H1 (cell line): ENCODE results near the gene ACOT12. TPM values are rescaled to one million over a fixed set of nuclear protein-coding genes. Genes with fewer than 3 reads are reported as not detected.

Experiments used
- CTCF ChIA-PET: fragments of 300-600 bp; sonication (Branson Sonifier 250); formaldehyde crosslinking; loops from one replicate; lab custom pipeline; 2021; ENCODE audit not compliant: partially characterized antibody; lab: Charles Lee
- POLR2A ChIA-PET: fragments of 300-600 bp; sonication (Branson Sonifier 250); formaldehyde crosslinking; loops from one replicate; lab custom pipeline; 2021; ENCODE audit warnings: inconsistent platforms; ENCODE audit not compliant: partially characterized antibody; lab: Charles Lee
- DNase-seq, 2 experiments: peaks; one replicate each; pipeline versions ENCODE4 v3.0.0 to v3.0.0-alpha.2; 2010 to 2022; ENCODE audit warnings: low spot score in 2 of 2, low read depth in 1 of 2, mixed read lengths in 1 of 2
- FAIRE-seq: peaks from 2 replicates; lab custom pipeline; 2011; peaks lifted over from hg19 to GRCh38; lab: Jason Lieb, UNC
- H2AFZ ChIP-seq: 2 replicates; pipeline ENCODE4 v1.8.1; 2012; ENCODE audit warnings: low read length, inconsistent platforms
- H2AK5ac ChIP-seq: 2 replicates; pipeline ENCODE4 v1.6.1; 2013; ENCODE audit warnings: low read depth, low read length
- H2BK120ac ChIP-seq: replicated peaks from 2 replicates; pipeline ENCODE3; 2013; ENCODE audit warnings: low read depth, low read length, inconsistent platforms
- H2BK12ac ChIP-seq: 2 replicates; pipeline ENCODE4 v1.6.1; 2013; ENCODE audit warnings: low read depth, low read length
- H2BK15ac ChIP-seq: 2 replicates; pipeline ENCODE4 v1.6.1; 2013; ENCODE audit warnings: low read length
- H2BK20ac ChIP-seq: 2 replicates; pipeline ENCODE4 v1.6.1; 2013; ENCODE audit warnings: low read length
- H2BK5ac ChIP-seq: 2 replicates; pipeline ENCODE4 v1.6.1; 2013; ENCODE audit warnings: low read depth, low read length
- H3K14ac ChIP-seq: 2 replicates; pipeline ENCODE4 v1.6.1; 2013; ENCODE audit warnings: inconsistent platforms; ENCODE audit not compliant: insufficient read length
- H3K18ac ChIP-seq: 2 replicates; pipeline ENCODE4 v1.6.1; 2013; ENCODE audit warnings: low read length; ENCODE audit errors: extremely low read depth
- H3K23ac ChIP-seq: 2 replicates; pipeline ENCODE4 v1.6.1; 2013; ENCODE audit warnings: inconsistent platforms; ENCODE audit not compliant: insufficient read length
- H3K23me2 ChIP-seq: 2 replicates; pipeline ENCODE4 v1.6.1; 2013; ENCODE audit warnings: low read depth, low read length
- H3K27ac ChIP-seq: 2 replicates; pipeline ENCODE4 v1.6.1; 2011; ENCODE audit warnings: low read depth, low read length, inconsistent platforms
- H3K27me3 ChIP-seq, 4 experiments: replicated peaks in 1 of 4; 1 replicate in 1 of 4; 2 replicates in 3 of 4; pipeline versions ENCODE4 v1.6.1 to v1.8.1; 2011 to 2013; ENCODE audit warnings: low read length in 3 of 4, mild to moderate bottlenecking in 3 of 4, inconsistent platforms in 2 of 4, mixed read lengths in 2 of 4, moderate library complexity in 1 of 4; ENCODE audit not compliant: control insufficient read depth in 3 of 4, insufficient read depth in 3 of 4; ENCODE audit errors: extremely low read depth in 1 of 4
- H3K36me3 ChIP-seq, 4 experiments: 2 replicates each; pipeline versions ENCODE4 v1.6.1 to v1.8.1; 2011 to 2013; ENCODE audit warnings: mild to moderate bottlenecking in 4 of 4, low read length in 3 of 4, moderate library complexity in 2 of 4, control low read depth in 1 of 4, inconsistent platforms in 1 of 4; ENCODE audit not compliant: insufficient read depth in 4 of 4, control insufficient read depth in 2 of 4
- H3K4ac ChIP-seq: replicated peaks from 2 replicates; pipeline ENCODE3; 2013; ENCODE audit warnings: low read length, low read depth, mixed read lengths, inconsistent platforms; ENCODE audit not compliant: insufficient read length
- H3K4me1 ChIP-seq, 4 experiments: replicated peaks in 1 of 4; 1 replicate in 1 of 4; 2 replicates in 3 of 4; pipeline versions ENCODE4 v1.6.1 to v1.8.1; 2011 to 2013; ENCODE audit warnings: low read length in 3 of 4, inconsistent platforms in 2 of 4, mixed read lengths in 1 of 4; ENCODE audit not compliant: insufficient read depth in 4 of 4, control insufficient read depth in 3 of 4
- H3K4me2 ChIP-seq, 2 experiments: 2 replicates each; pipeline versions ENCODE4 v1.6.1 to v1.8.1; 2011 to 2013; ENCODE audit warnings: low read depth in 2 of 2, low read length in 2 of 2, control low read depth in 1 of 2, inconsistent platforms in 1 of 2, mild to moderate bottlenecking in 1 of 2; ENCODE audit not compliant: insufficient read depth in 1 of 2
- H3K4me3 ChIP-seq, 4 experiments: fragments of 200-600, 300-600 bp in 1 of 4; sonication (generic), shearing (Covaris generic), sonication (Bioruptor Twin) in 1 of 4; 2 replicates each; pipeline versions ENCODE4 v1.5.1 to v1.8.1; 2011 to 2016; ENCODE audit warnings: low read length in 4 of 4, low read depth in 3 of 4, control low read depth in 2 of 4, inconsistent platforms in 2 of 4, mild to moderate bottlenecking in 2 of 4, mixed read lengths in 1 of 4, moderate library complexity in 1 of 4; ENCODE audit not compliant: insufficient read depth in 2 of 4; ENCODE audit errors: extremely low read depth in 1 of 4
- H3K56ac ChIP-seq: replicated peaks from 2 replicates; pipeline ENCODE3; 2013; ENCODE audit warnings: low read depth, mild to moderate bottlenecking, mixed read lengths, low read length, inconsistent platforms; ENCODE audit not compliant: insufficient read length
- H3K79me1 ChIP-seq: 2 replicates; pipeline ENCODE4 v1.6.1; 2013; ENCODE audit warnings: low read depth, low read length, control low read depth
- H3K79me2 ChIP-seq, 2 experiments: 2 replicates each; pipeline versions ENCODE4 v1.6.1 to v1.8.1; 2012 to 2013; ENCODE audit warnings: low read length in 2 of 2, mild to moderate bottlenecking in 2 of 2, inconsistent platforms in 1 of 2; ENCODE audit not compliant: insufficient read depth in 2 of 2, control insufficient read depth in 1 of 2
- H3K9ac ChIP-seq, 4 experiments: replicated peaks in 1 of 4; 1 replicate in 1 of 4; 2 replicates in 3 of 4; pipeline versions ENCODE4 v1.6.1 to v1.8.1; 2011 to 2013; ENCODE audit warnings: low read depth in 3 of 4, low read length in 3 of 4, control low read depth in 2 of 4, mild to moderate bottlenecking in 2 of 4, moderate library complexity in 2 of 4, inconsistent platforms in 1 of 4; ENCODE audit errors: extremely low read depth in 1 of 4
- H3K9me3 ChIP-seq, 2 experiments: 2 replicates each; pipeline versions ENCODE4 v1.6.1 to v1.8.1; 2012 to 2013; ENCODE audit warnings: mild to moderate bottlenecking in 2 of 2, moderate library complexity in 2 of 2, control low read depth in 1 of 2, inconsistent platforms in 1 of 2, low read depth in 1 of 2, low read length in 1 of 2, mixed read lengths in 1 of 2; ENCODE audit not compliant: insufficient read depth in 2 of 2
- H4K20me1 ChIP-seq, 2 experiments: replicated peaks in 1 of 2; 2 replicates each; pipeline versions ENCODE3 to v1.8.1; 2011 to 2013; ENCODE audit warnings: inconsistent platforms in 2 of 2, low read length in 2 of 2, mild to moderate bottlenecking in 1 of 2; ENCODE audit not compliant: insufficient read depth in 2 of 2, control insufficient read depth in 1 of 2
- H4K5ac ChIP-seq: 2 replicates; pipeline ENCODE4 v1.6.1; 2013; ENCODE audit warnings: low read length, low read depth, mixed read lengths, inconsistent platforms; ENCODE audit not compliant: insufficient read length
- H4K8ac ChIP-seq: 2 replicates; pipeline ENCODE4 v1.8.0; 2013; ENCODE audit warnings: mild to moderate bottlenecking, moderate library complexity, low read length, inconsistent platforms; ENCODE audit not compliant: insufficient read depth; ENCODE audit errors: extremely low read depth
- H4K91ac ChIP-seq: replicated peaks from 2 replicates; pipeline ENCODE3; 2013; ENCODE audit warnings: low read length, mixed read lengths, inconsistent platforms; ENCODE audit not compliant: insufficient read length
- CTBP2 ChIP-seq: IDR thresholded peaks from 2 replicates; pipeline ENCODE4 v1.7.0; 2011; ENCODE audit warnings: borderline replicate concordance, mild to moderate bottlenecking, moderate library complexity, mixed read lengths, low read length; ENCODE audit not compliant: insufficient read depth, insufficient read length
- HDAC2 ChIP-seq, 2 experiments: fragments of 300-600 bp in 1 of 2; sonication (generic) in 1 of 2; IDR thresholded peaks; 2 replicates each; pipeline ENCODE4 v1.6.1; 2011 to 2012; ENCODE audit warnings: low read depth in 2 of 2, low read length in 2 of 2, mild to moderate bottlenecking in 2 of 2, moderate library complexity in 2 of 2, borderline replicate concordance in 1 of 2, inconsistent platforms in 1 of 2
- HDAC6 ChIP-seq: IDR thresholded peaks from one replicate; pipeline ENCODE4 v1.7.1; 2012; ENCODE audit warnings: low read depth, mild to moderate bottlenecking, inconsistent platforms, low read length, moderate library complexity
- POLR2AphosphoS5 ChIP-seq: IDR thresholded peaks from 2 replicates; pipeline ENCODE4 v1.6.1; 2011; ENCODE audit warnings: low read depth, low read length
- POU5F1 ChIP-seq: IDR thresholded peaks from 2 replicates; pipeline ENCODE4 v1.6.1; 2011; ENCODE audit warnings: low read depth, mild to moderate bottlenecking, low read length, moderate library complexity
- RFX5 ChIP-seq: IDR thresholded peaks from 2 replicates; pipeline ENCODE4 v1.6.1; 2011; ENCODE audit warnings: low read depth, low read length, improper control_type of control experiment, borderline replicate concordance
- RXRA ChIP-seq: IDR thresholded peaks from 2 replicates; pipeline ENCODE4 v1.6.1; 2011; ENCODE audit warnings: low read depth, mild to moderate bottlenecking, low read length, moderate library complexity; ENCODE audit not compliant: insufficient read depth
- SP2 ChIP-seq: IDR thresholded peaks from 2 replicates; pipeline ENCODE4 v1.6.1; 2012; ENCODE audit warnings: mild to moderate bottlenecking, low read length, inconsistent platforms
- SP4 ChIP-seq: IDR thresholded peaks from 2 replicates; pipeline ENCODE4 v1.6.1; 2012; ENCODE audit warnings: low read length, inconsistent platforms
- ZNF274 ChIP-seq: IDR thresholded peaks from 2 replicates; pipeline ENCODE4 v1.7.0; 2012; ENCODE audit warnings: low read length, borderline replicate concordance; ENCODE audit errors: extremely low read depth
- WGBS, 2 experiments: shearing (Covaris generic) in 1 of 2; methylation state at CpG; one replicate each; pipeline versions ENCODE4 v1.1.6 to v1.1.7; 2013 to 2015; ENCODE audit warnings: low lambda C conversion rate in 2 of 2, mixed read lengths in 2 of 2, inconsistent platforms in 1 of 2, low coverage in 1 of 2, missing lambda C conversion rate in 1 of 2; ENCODE audit not compliant: insufficient replicate concordance in 2 of 2, insufficient coverage in 1 of 2, insufficient read length in 1 of 2; ENCODE audit errors: extremely low coverage in 1 of 2, missing lambda C conversion rate in 1 of 2; 5-methylcytosine and 5-hydroxymethylcytosine counted together
- polyA plus RNA-seq, 7 experiments: library from polyadenylated mRNA; depleted of rRNA in 3 of 7; stranded (reverse) in 5 of 7; unstranded in 2 of 7; fragments of >200 nt in 5 of 7; fragments of 200-250 nt in 2 of 7; gene quantifications; 1 replicate in 5 of 7; 2 replicates in 1 of 7; 4 replicates in 1 of 7; pipeline versions ENCODE4 v1.2.1 to v1.2.3, GENCODE V29; 2011 to 2013; ENCODE audit warnings: missing spikeins in 2 of 7, mixed read lengths in 2 of 7
- total RNA-seq: library from RNA; stranded (reverse); fragmentation: NEBNext Ultra II Directional; extraction: Animal tissue kit (Norgen Biotek cat#: 25700); gene quantifications from 2 replicates; pipeline ENCODE4 v1.2.1, GENCODE V29; 2021
- TF ChIP-seq, protein P1 (sequence below), 3 experiments: IDR thresholded peaks; 1 replicate in 2 of 3; 2 replicates in 1 of 3; pipeline versions ENCODE4 v1.5.1 to v1.6.1; 2011; ENCODE audit warnings: low read length in 3 of 3, mild to moderate bottlenecking in 3 of 3, inconsistent platforms in 2 of 3, low read depth in 1 of 3, moderate library complexity in 1 of 3; ENCODE audit not compliant: insufficient read depth in 1 of 3; ENCODE audit errors: control extremely low read depth in 1 of 3

ACOT12 gene
- total and polyA plus RNA-seq, 2 of the 8 experiments (the other 6 are each of a cell fraction or from before 2014, with no cell fraction given) = 0.29 TPM; not detected in 1

DNA sequence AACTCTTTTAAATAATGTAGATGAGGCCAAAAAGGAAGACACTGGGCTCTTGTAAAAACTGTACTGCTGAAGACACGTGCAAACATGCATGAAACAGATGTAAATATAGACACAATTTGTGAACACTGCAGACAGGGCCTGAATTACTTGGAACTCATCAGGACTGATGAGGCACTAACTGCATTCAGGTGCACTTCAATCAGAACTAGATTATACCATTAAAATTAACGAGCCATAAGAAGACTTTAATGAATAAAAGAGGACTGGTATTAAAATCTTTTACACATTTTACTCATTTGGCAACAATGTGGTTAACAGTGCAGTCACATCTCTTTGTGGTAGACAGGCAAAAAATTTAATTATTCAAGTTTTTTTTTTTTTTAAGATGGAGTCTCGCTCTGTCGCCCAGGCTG, 105.9 kb downstream of the ACOT12 start:
- peaks cover 6 to 58% of the 10 kb centered on the region in 2 experiments; a peak in 3 of 4 replicates for H3K79me2 ChIP-seq
- WGBS, 2 experiments = 95% methylated on average over 4 of the region's 4 CpGs; no CpG with 5 or more reads in 1 of the 2 experiments
- no peak overlapping the region for H2BK120ac ChIP-seq
- H3K4me3 ChIP-seq = no peak overlapping the region
- no peak overlapping the region for H2BK5ac ChIP-seq
- no peak overlapping the region for H3K14ac ChIP-seq
- no peak overlapping the region for H3K18ac ChIP-seq
- no peak overlapping the region for H3K4ac ChIP-seq
- H2AK5ac ChIP-seq = no peak overlapping the region
- H3K4me2 ChIP-seq = no peak overlapping the region
- CTCF ChIA-PET = interaction anchor here (0.9 to 1.1 kb wide), 2 partner anchors 59 to 180 kb away, joined by 3 read pairs; no protein-coding TSS in a partner anchor
- H2BK12ac ChIP-seq = no peak overlapping the region
- H2BK20ac ChIP-seq = no peak overlapping the region
- no peak overlapping the region for H4K8ac ChIP-seq
- no peaks in the 10 kb centered on the region for H3K23me2 ChIP-seq
- peaks cover 2% of the 10 kb centered on the region; the same call in 1 of the 2 replicates for H3K79me1 ChIP-seq
- peaks cover 0 to 6% (median 0%) of the 10 kb centered on the region in 4 experiments; a peak in 1 of 8 replicates for H3K36me3 ChIP-seq
- no peak overlapping the region for H4K91ac ChIP-seq
- H3K56ac ChIP-seq = no peak overlapping the region
- no peaks in the 10 kb centered on the region for H3K9me3 ChIP-seq
- DNase-seq (no peak), FAIRE-seq (no peak)
- no peak overlapping the region for H2BK15ac ChIP-seq
- no peak overlapping the region for H4K5ac ChIP-seq
- no peak overlapping the region for H3K27ac ChIP-seq
- no peak overlapping the region for H2AFZ ChIP-seq
- H3K9ac ChIP-seq = no peak overlapping the region
- H3K27me3 ChIP-seq = no peaks in the 10 kb centered on the region
- POLR2A ChIA-PET = interaction anchor here (0.6 kb wide), 2 partner anchors 28 to 95 kb away, joined by 4 to 6 read pairs; no protein-coding TSS in a partner anchor
- no peak overlapping the region for H3K23ac ChIP-seq
- peaks cover 0 to 1% of the 10 kb centered on the region in 2 experiments for H4K20me1 ChIP-seq
- no peaks in the 10 kb centered on the region for H3K4me1 ChIP-seq
- TF ChIP-seq SP4 = no peak
- no peak for TF ChIP-seq RFX5
- no peak for TF ChIP-seq ZNF274
- no peak for TF ChIP-seq RXRA
- TF ChIP-seq POLR2AphosphoS5 = no peak
- no peak for TF ChIP-seq HDAC2 (IDR thresholded peaks at IDR 0.05; ENCODE audit: borderline replicate concordance in 1 of 2, low read depth in 2 of 2, low read length in 2 of 2)
- TF ChIP-seq, protein P1, sequence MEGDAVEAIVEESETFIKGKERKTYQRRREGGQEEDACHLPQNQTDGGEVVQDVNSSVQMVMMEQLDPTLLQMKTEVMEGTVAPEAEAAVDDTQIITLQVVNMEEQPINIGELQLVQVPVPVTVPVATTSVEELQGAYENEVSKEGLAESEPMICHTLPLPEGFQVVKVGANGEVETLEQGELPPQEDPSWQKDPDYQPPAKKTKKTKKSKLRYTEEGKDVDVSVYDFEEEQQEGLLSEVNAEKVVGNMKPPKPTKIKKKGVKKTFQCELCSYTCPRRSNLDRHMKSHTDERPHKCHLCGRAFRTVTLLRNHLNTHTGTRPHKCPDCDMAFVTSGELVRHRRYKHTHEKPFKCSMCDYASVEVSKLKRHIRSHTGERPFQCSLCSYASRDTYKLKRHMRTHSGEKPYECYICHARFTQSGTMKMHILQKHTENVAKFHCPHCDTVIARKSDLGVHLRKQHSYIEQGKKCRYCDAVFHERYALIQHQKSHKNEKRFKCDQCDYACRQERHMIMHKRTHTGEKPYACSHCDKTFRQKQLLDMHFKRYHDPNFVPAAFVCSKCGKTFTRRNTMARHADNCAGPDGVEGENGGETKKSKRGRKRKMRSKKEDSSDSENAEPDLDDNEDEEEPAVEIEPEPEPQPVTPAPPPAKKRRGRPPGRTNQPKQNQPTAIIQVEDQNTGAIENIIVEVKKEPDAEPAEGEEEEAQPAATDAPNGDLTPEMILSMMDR (IDR thresholded peaks at IDR 0.05; ENCODE audit: control extremely low read depth in 1 of 3, insufficient read depth in 1 of 3, low read depth in 1 of 3, low read length in 3 of 3) = no peak
- no peak for TF ChIP-seq POU5F1
- no peak for TF ChIP-seq HDAC6
- TF ChIP-seq SP2 = no peak
- no peak for TF ChIP-seq CTBP2
